Measurements from ENCODE around the gene RTL10.

GRCh38 chr22:19877626-19878339 is 23.1 kb upstream of the RTL10 start:
- no peak for TF ChIP-seq CTCF (IDR thresholded peaks at IDR 0.05; ENCODE audit: poor library complexity, severe bottlenecking)
- no peak for TF ChIP-seq REST (IDR thresholded peaks at IDR 0.05; ENCODE audit: borderline replicate concordance)
- no peak for TF ChIP-seq TAF1 (IDR thresholded peaks at IDR 0.05; ENCODE audit: low read depth)
- TF ChIP-seq EZH2 (IDR thresholded peaks at IDR 0.05; ENCODE audit: borderline replicate concordance, insufficient read depth, low read length, poor library complexity, severe bottlenecking) = no peak
- TF ChIP-seq EP300 (conservative IDR thresholded peaks at IDR 0.05; ENCODE audit: poor library complexity, severe bottlenecking) = no peak
- no peak for TF ChIP-seq MXI1 (conservative IDR thresholded peaks at IDR 0.05; ENCODE audit: poor library complexity, severe bottlenecking)
- TF ChIP-seq POLR2AphosphoS5 (IDR thresholded peaks at IDR 0.05) = no peak
- TF ChIP-seq SMC3 (conservative IDR thresholded peaks at IDR 0.05; ENCODE audit: poor library complexity) = no peak
- no peak for TF ChIP-seq RAD21 (conservative IDR thresholded peaks at IDR 0.05)
